GM23338 (cell line): Measurements from ENCODE around the gene ATAD3B. TPM values are rescaled to one million over a fixed set of nuclear protein-coding genes. Genes with fewer than 3 reads are reported as not detected.

ENCODE experiments used
- ATAC-seq: fragments of 200-7000 bp; cut with Tn5 transposase; 3 replicates; pipeline ENCODE4 v1.9.1; 2020
- DNase-seq: peaks from one replicate; pipeline ENCODE4 v3.0.0-alpha.2; 2015; ENCODE audit warnings: low spot score
- H2AFZ ChIP-seq: fragments of 200-600 bp; sonication (generic); 2 replicates; pipeline ENCODE4 v1.8.0; 2016; ENCODE audit warnings: antibody characterized with exemption, mild to moderate bottlenecking, moderate library complexity
- H3F3A ChIP-seq: fragments of 200-600 bp; sonication (generic); replicated peaks from 2 replicates; pipeline ENCODE4 v1.8.0; 2017; ENCODE audit warnings: antibody characterized with exemption, mixed run types, low read depth
- H3K27ac ChIP-seq: fragments of 200-600 bp; sonication (generic); 2 replicates; pipeline ENCODE4 v1.6.1; 2016; ENCODE audit warnings: low read depth
- H3K27me3 ChIP-seq: fragments of 200-600 bp; sonication (generic); 2 replicates; pipeline ENCODE4 v1.8.0; 2016; ENCODE audit warnings: mild to moderate bottlenecking, mixed run types, moderate library complexity; ENCODE audit not compliant: insufficient read depth
- H3K36me3 ChIP-seq: fragments of 200-600 bp; sonication (generic); 2 replicates; pipeline ENCODE4 v1.8.0; 2016; ENCODE audit warnings: mild to moderate bottlenecking; ENCODE audit not compliant: insufficient read depth
- H3K4me1 ChIP-seq: fragments of 200-600 bp; sonication (generic); 2 replicates; pipeline ENCODE4 v1.8.0; 2016; ENCODE audit warnings: mild to moderate bottlenecking, moderate library complexity; ENCODE audit not compliant: insufficient read depth
- H3K4me2 ChIP-seq: fragments of 200-600 bp; sonication (generic); 2 replicates; pipeline ENCODE4 v1.7.1; 2017; ENCODE audit warnings: mixed run types
- H3K4me3 ChIP-seq: fragments of 200-600 bp; sonication (generic); 2 replicates; pipeline ENCODE4 v1.6.1; 2016; ENCODE audit warnings: mixed run types
- H3K79me2 ChIP-seq: fragments of 200-600 bp; sonication (generic); replicated peaks from 2 replicates; pipeline ENCODE4 v1.8.0; 2017; ENCODE audit warnings: mild to moderate bottlenecking; ENCODE audit not compliant: insufficient read depth
- H3K9me2 ChIP-seq: fragments of 200-600 bp; sonication (generic); 2 replicates; pipeline ENCODE4 v1.8.0; 2017; ENCODE audit not compliant: insufficient read depth
- H4K20me1 ChIP-seq: fragments of 200-600 bp; sonication (generic); replicated peaks from 2 replicates; pipeline ENCODE4 v1.8.0; 2017; ENCODE audit warnings: mild to moderate bottlenecking; ENCODE audit not compliant: insufficient read depth
- H3K27ac Mint-ChIP-seq: 2 replicates; pipeline ENCODE4 v1.8.0; 2020; ENCODE audit warnings: inconsistent platforms, mild to moderate bottlenecking, moderate library complexity, mixed read lengths
- H3K27me3 Mint-ChIP-seq: 3 replicates; pipeline ENCODE4 v1.8.0; 2022; ENCODE audit warnings: low read depth, mild to moderate bottlenecking, moderate library complexity, mixed read lengths, inconsistent platforms; ENCODE audit not compliant: insufficient read depth, poor library complexity
- H3K36me3 Mint-ChIP-seq: 3 replicates; pipeline ENCODE4 v1.8.0; 2021; ENCODE audit warnings: low read depth, mild to moderate bottlenecking, inconsistent platforms, moderate library complexity, mixed read lengths
- H3K4me1 Mint-ChIP-seq: 3 replicates; pipeline ENCODE4 v1.8.0; 2020; ENCODE audit warnings: mild to moderate bottlenecking, inconsistent platforms, mixed read lengths
- H3K4me3 Mint-ChIP-seq: 3 replicates; pipeline ENCODE4 v1.8.0; 2021; ENCODE audit warnings: moderate library complexity, mild to moderate bottlenecking, inconsistent platforms, mixed read lengths
- H3K9me3 Mint-ChIP-seq: 3 replicates; pipeline ENCODE4 v1.8.0; 2020; ENCODE audit warnings: moderate library complexity, mild to moderate bottlenecking, inconsistent platforms, mixed read lengths
- CREB1 ChIP-seq: fragments of 250-450 bp; sonication (Bioruptor Pico); IDR thresholded peaks from 2 replicates; pipeline ENCODE4 v1.5.0; 2020; ENCODE audit warnings: low read depth, mild to moderate bottlenecking, moderate library complexity
- EZH2phosphoT487 ChIP-seq: fragments of 200-600 bp; sonication (generic); IDR thresholded peaks from one replicate; pipeline ENCODE4 v1.8.1; 2018; ENCODE audit warnings: antibody characterized with exemption; ENCODE audit not compliant: unreplicated experiment
- JUNB ChIP-seq: IDR thresholded peaks from one replicate; pipeline ENCODE4 v1.6.1; 2016; ENCODE audit warnings: antibody characterized with exemption; ENCODE audit not compliant: unreplicated experiment
- POLR2AphosphoS5 ChIP-seq: IDR thresholded peaks from 2 replicates; pipeline ENCODE4 v1.6.1; 2016; ENCODE audit warnings: antibody characterized with exemption, low read depth
- REST ChIP-seq: IDR thresholded peaks from one replicate; pipeline ENCODE4 v1.6.1; 2018; ENCODE audit warnings: antibody characterized with exemption; ENCODE audit not compliant: unreplicated experiment
- ZNF114 ChIP-seq: fragments of 250-450 bp; sonication (Bioruptor Pico); IDR thresholded peaks from 2 replicates; pipeline ENCODE4 v1.5.0; 2020; ENCODE audit warnings: mild to moderate bottlenecking, moderate library complexity
- polyA plus RNA-seq: library from polyadenylated mRNA; unstranded; fragments of >200 nt; fragmentation: Nextera tagmentation; extraction: Ambion mirVana; gene quantifications from 2 replicates; pipeline ENCODE4 v1.2.1, GENCODE V29; 2016
- total RNA-seq: library from RNA; depleted of rRNA; stranded (reverse); fragments of >200 nt; shearing (Covaris generic); gene quantifications from 2 replicates; pipeline ENCODE4 v1.2.3, GENCODE V29; 2014

ATAD3B gene
- total and polyA plus RNA-seq, 2 experiments from 2014 or later = 37.8 to 63.4 TPM

- peak overlapping the region; percentile 88 for H3K4me2 ChIP-seq
- DNase-seq (no peak), ATAC-seq (no peak)
- Mint-ChIP-seq H3K27ac (peak overlapping the region; percentile 92), H3K27me3 (peaks cover 17% of the 10 kb centered on the region), H3K36me3 (no peaks in the 10 kb centered on the region), H3K4me1 (peaks cover 36% of the 10 kb centered on the region), H3K4me3 (peak overlapping the region; percentile 72), H3K9me3 (peaks cover 4% of the 10 kb centered on the region; the same call in 1 of the 3 replicates)
- no peaks in the 10 kb centered on the region for H3K27me3 ChIP-seq
- peak overlapping the region; percentile 68; the same call in 1 of the 2 replicates for H3K4me3 ChIP-seq
- no peak overlapping the region for H2AFZ ChIP-seq
- no peaks in the 10 kb centered on the region for H4K20me1 ChIP-seq
- peak overlapping the region; percentile 63; the same call in 1 of the 2 replicates for H3K27ac ChIP-seq
- TF ChIP-seq ZNF114 (CRISPR knock-in tag) (no peak), REST (no peak), POLR2AphosphoS5 (no peak)
- H3F3A ChIP-seq = peaks cover 22% of the 10 kb centered on the region
- 0 out of 2 replicates have a peak, but pooled peaks cover 2% of the 10 kb centered on the region for H3K79me2 ChIP-seq
- H3K4me1 ChIP-seq = peaks cover 39% of the 10 kb centered on the region
- H3K36me3 ChIP-seq = no peaks in the 10 kb centered on the region
- no peaks in the 10 kb centered on the region for H3K9me2 ChIP-seq
Measured at GRCh38 chr1:1434824-1435105, 36.8 kb upstream of the ATAD3B start.

- no peak for TF ChIP-seq EZH2phosphoT487
- TF ChIP-seq CREB1 (CRISPR knock-in tag) = peak; percentile 33; the same call in 1 of the 2 replicates
- TF ChIP-seq POLR2AphosphoS5 = peak; percentile 70
- TF ChIP-seq REST = no peak
- no peak for TF ChIP-seq JUNB
- H4K20me1 ChIP-seq = no peaks in the 10 kb centered on the region
- peak within 1 kb of the TSS; percentile 63; the same call in 1 of the 2 replicates for H3K27ac ChIP-seq
- H3K9me2 ChIP-seq = no peaks in the 10 kb centered on the region
- no peaks in the 10 kb centered on the region for H3K36me3 ChIP-seq
- no peaks in the 10 kb centered on the region for H3K27me3 ChIP-seq
- ATAC-seq (peak; percentile 13), DNase-seq (peak; percentile 79)
- peaks cover 17% of the 10 kb centered on the region for H3F3A ChIP-seq
- Mint-ChIP-seq H3K9me3 (no peaks in the 10 kb centered on the region), H3K27me3 (peaks cover 11% of the 10 kb centered on the region), H3K36me3 (no peaks in the 10 kb centered on the region), H3K27ac (peak within 1 kb of the TSS; percentile 92), H3K4me3 (peak within 1 kb of the TSS; percentile 83), H3K4me1 (peaks cover 30% of the 10 kb centered on the region)
- H3K79me2 ChIP-seq = 0 out of 2 replicates have a peak, but pooled peaks cover 2% of the 10 kb centered on the region
- peak within 1 kb of the TSS; percentile 78; the same call in 1 of the 2 replicates for H2AFZ ChIP-seq
- H3K4me1 ChIP-seq = peaks cover 34% of the 10 kb centered on the region
- peak within 1 kb of the TSS; percentile 68 for H3K4me3 ChIP-seq
- H3K4me2 ChIP-seq = peak within 1 kb of the TSS; percentile 88
Measured at GRCh38 chr1:1435106-1435903, 36.3 kb upstream of the ATAD3B start, which contains the start of gene VWA1. VWA1 (plus strand) TSS chr1:1435690; CDS start chr1:1435749, 59 bp downstream.
